Loucy (cell line): ENCODE measurements around the gene LRRTM4.

Experiments
- H2AFZ ChIP-seq: fragments of 200-600 bp; sonication (generic); 2 replicates; pipeline ENCODE4 v1.6.0; 2016; ENCODE audit warnings: antibody characterized with exemption, mild to moderate bottlenecking, low read length, moderate library complexity
- H3F3A ChIP-seq: fragments of 200-600 bp; 2 replicates; pipeline ENCODE4 v1.6.0; 2016; ENCODE audit warnings: antibody characterized with exemption, low read depth, mild to moderate bottlenecking
- H3K27me3 ChIP-seq: fragments of 200-600 bp; sonication (generic); 2 replicates; pipeline ENCODE4 v1.6.1; 2014; ENCODE audit warnings: low read length, mild to moderate bottlenecking; ENCODE audit not compliant: insufficient read depth, poor library complexity, severe bottlenecking
- H3K36me3 ChIP-seq: fragments of 200-600 bp; sonication (generic); 2 replicates; pipeline ENCODE4 v1.6.1; 2016; ENCODE audit warnings: low read length; ENCODE audit not compliant: insufficient read depth
- H3K4me1 ChIP-seq: fragments of 200-600 bp; sonication (generic); 2 replicates; pipeline ENCODE4 v1.5.1; 2014; ENCODE audit warnings: low read length, mild to moderate bottlenecking; ENCODE audit not compliant: insufficient read depth, poor library complexity, severe bottlenecking
- H3K4me2 ChIP-seq: fragments of 200-600 bp; sonication (generic); 2 replicates; pipeline ENCODE4 v1.6.0; 2014; ENCODE audit warnings: antibody characterized with exemption, low read length, low read depth, mild to moderate bottlenecking; ENCODE audit not compliant: poor library complexity, severe bottlenecking
- H3K4me3 ChIP-seq: fragments of 200-600 bp; sonication (generic); 2 replicates; pipeline ENCODE4 v1.5.1; 2014; ENCODE audit warnings: low read length, mild to moderate bottlenecking, mixed read lengths; ENCODE audit not compliant: poor library complexity, severe bottlenecking
- H3K79me2 ChIP-seq: fragments of 200-600 bp; sonication (generic); 2 replicates; pipeline ENCODE4 v1.6.1; 2014; ENCODE audit warnings: low read length; ENCODE audit not compliant: insufficient read depth
- H3K9ac ChIP-seq: fragments of 200-600 bp; sonication (generic); 2 replicates; pipeline ENCODE4 v1.6.0; 2014; ENCODE audit warnings: mild to moderate bottlenecking, low read depth, low read length, moderate library complexity; ENCODE audit not compliant: poor library complexity, severe bottlenecking
- H3K9me2 ChIP-seq: fragments of 200-600 bp; sonication (generic); replicated peaks from 2 replicates; pipeline ENCODE4 v1.6.1; 2016; ENCODE audit warnings: low read depth, low read length, mixed read lengths
- H3K9me3 ChIP-seq: fragments of 200-600 bp; sonication (generic); 2 replicates; pipeline ENCODE4 v1.6.1; 2014; ENCODE audit warnings: mild to moderate bottlenecking, antibody characterized with exemption, low read length, low read depth; ENCODE audit not compliant: insufficient read depth
- H4K20me1 ChIP-seq: fragments of 200-600 bp; sonication (generic); 2 replicates; pipeline ENCODE4 v1.6.0; 2014; ENCODE audit warnings: antibody characterized with exemption, low read length, mild to moderate bottlenecking; ENCODE audit not compliant: insufficient read depth, poor library complexity, severe bottlenecking
- EZH2phosphoT487 ChIP-seq: fragments of 200-600 bp; IDR thresholded peaks from 2 replicates; pipeline ENCODE4 v1.6.1; 2018; ENCODE audit warnings: antibody characterized with exemption, mild to moderate bottlenecking, moderate library complexity, borderline replicate concordance
- TF ChIP-seq, protein P1 (sequence below): fragments of 200-600 bp; sonication (generic); conservative IDR thresholded peaks from 2 replicates; pipeline ENCODE4 v1.5.1; 2014; ENCODE audit warnings: mild to moderate bottlenecking, antibody characterized with exemption, low read length

The LRRTM4 gene

DNA sequence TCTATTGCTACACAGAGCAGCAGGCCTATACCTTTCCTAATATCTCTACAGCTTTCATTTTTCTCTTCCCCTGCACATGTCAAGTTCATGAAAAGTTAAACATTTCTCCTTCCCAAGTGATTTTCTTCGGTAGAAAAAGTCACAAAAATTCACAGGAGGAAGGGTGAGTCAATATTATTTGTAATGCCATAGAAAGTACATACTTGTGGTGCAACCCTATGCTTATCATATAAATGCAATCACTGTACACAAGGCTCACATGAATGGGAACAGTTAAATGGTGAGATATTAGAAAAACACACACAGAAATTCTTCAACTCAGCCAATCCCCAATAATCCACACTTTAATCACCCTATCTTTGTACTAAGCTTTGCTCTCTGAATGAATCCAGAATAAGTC, 651.6 kb downstream of the LRRTM4 start:
- no peaks in the 10 kb centered on the region for H3K79me2 ChIP-seq
- no peaks in the 10 kb centered on the region for H3K9me2 ChIP-seq
- H3F3A ChIP-seq: no peaks in the 10 kb centered on the region
- no peak overlapping the region for H3K4me3 ChIP-seq
- no peaks in the 10 kb centered on the region for H3K9me3 ChIP-seq
- no peak overlapping the region for H3K9ac ChIP-seq
- TF ChIP-seq, protein P1, sequence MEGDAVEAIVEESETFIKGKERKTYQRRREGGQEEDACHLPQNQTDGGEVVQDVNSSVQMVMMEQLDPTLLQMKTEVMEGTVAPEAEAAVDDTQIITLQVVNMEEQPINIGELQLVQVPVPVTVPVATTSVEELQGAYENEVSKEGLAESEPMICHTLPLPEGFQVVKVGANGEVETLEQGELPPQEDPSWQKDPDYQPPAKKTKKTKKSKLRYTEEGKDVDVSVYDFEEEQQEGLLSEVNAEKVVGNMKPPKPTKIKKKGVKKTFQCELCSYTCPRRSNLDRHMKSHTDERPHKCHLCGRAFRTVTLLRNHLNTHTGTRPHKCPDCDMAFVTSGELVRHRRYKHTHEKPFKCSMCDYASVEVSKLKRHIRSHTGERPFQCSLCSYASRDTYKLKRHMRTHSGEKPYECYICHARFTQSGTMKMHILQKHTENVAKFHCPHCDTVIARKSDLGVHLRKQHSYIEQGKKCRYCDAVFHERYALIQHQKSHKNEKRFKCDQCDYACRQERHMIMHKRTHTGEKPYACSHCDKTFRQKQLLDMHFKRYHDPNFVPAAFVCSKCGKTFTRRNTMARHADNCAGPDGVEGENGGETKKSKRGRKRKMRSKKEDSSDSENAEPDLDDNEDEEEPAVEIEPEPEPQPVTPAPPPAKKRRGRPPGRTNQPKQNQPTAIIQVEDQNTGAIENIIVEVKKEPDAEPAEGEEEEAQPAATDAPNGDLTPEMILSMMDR: no peak
- no peak for TF ChIP-seq EZH2phosphoT487
- H2AFZ ChIP-seq: no peak overlapping the region
- no peaks in the 10 kb centered on the region for H3K36me3 ChIP-seq
- no peaks in the 10 kb centered on the region for H3K27me3 ChIP-seq
- H4K20me1 ChIP-seq: no peaks in the 10 kb centered on the region
- no peak overlapping the region for H3K4me2 ChIP-seq
- no peaks in the 10 kb centered on the region for H3K4me1 ChIP-seq

DNA sequence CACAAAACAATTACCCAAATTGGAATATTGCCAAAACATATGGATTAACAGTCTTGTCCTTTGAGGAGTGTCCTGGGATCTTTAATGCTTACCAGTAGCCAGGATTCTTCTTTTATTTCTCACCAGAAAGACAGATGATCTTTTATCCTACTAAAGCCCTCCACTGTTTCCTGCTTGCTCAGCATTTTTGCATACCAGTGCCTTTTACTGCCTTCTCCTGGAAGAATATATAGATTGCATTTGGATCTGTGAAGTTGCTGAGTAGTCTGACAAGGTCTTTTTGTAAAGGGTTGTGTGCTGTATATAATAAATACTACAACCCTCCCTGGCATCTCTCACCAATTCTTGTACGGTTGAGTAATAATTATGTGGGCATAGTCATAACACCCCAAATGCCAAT, 652.2 kb downstream of the LRRTM4 start:
- no peak overlapping the region for H3K4me2 ChIP-seq
- H3F3A ChIP-seq: no peaks in the 10 kb centered on the region
- no peak overlapping the region for H2AFZ ChIP-seq
- no peak overlapping the region for H3K9ac ChIP-seq
- no peaks in the 10 kb centered on the region for H3K79me2 ChIP-seq
- no peaks in the 10 kb centered on the region for H3K9me2 ChIP-seq
- no peaks in the 10 kb centered on the region for H3K36me3 ChIP-seq
- no peak for TF ChIP-seq EZH2phosphoT487
- TF ChIP-seq, protein P1: no peak
- no peaks in the 10 kb centered on the region for H4K20me1 ChIP-seq
- no peaks in the 10 kb centered on the region for H3K4me1 ChIP-seq
- no peaks in the 10 kb centered on the region for H3K9me3 ChIP-seq
- H3K27me3 ChIP-seq: no peaks in the 10 kb centered on the region
- no peak overlapping the region for H3K4me3 ChIP-seq

DNA sequence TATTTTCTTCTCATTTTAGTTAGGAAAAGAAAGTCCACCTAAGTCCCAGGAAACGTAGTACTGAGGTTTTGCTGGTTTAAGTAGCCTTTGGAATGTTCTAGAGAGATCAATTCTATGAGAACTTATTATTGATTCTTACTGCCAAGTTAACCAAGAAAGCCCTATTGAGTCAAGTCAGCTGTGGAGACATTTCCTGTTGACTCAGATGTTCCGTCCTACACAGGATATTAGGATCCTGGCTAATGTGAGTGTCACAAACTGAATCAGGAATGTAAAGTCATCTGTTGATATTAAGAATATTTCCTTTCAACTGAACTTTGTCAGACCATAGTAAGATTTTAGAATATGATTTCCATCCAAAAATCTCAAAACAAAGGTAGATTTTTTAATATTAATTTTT, 654.3 kb downstream of the LRRTM4 start:
- H3K36me3 ChIP-seq: no peaks in the 10 kb centered on the region
- H3K9me3 ChIP-seq: no peaks in the 10 kb centered on the region
- H3K4me3 ChIP-seq: no peak overlapping the region
- no peaks in the 10 kb centered on the region for H3K79me2 ChIP-seq
- no peaks in the 10 kb centered on the region for H3K9me2 ChIP-seq
- no peak overlapping the region for H3K4me2 ChIP-seq
- no peaks in the 10 kb centered on the region for H3F3A ChIP-seq
- no peaks in the 10 kb centered on the region for H3K27me3 ChIP-seq
- H3K4me1 ChIP-seq: no peaks in the 10 kb centered on the region
- no peaks in the 10 kb centered on the region for H4K20me1 ChIP-seq
- H3K9ac ChIP-seq: no peak overlapping the region
- no peak for TF ChIP-seq EZH2phosphoT487
- no peak overlapping the region for H2AFZ ChIP-seq

DNA sequence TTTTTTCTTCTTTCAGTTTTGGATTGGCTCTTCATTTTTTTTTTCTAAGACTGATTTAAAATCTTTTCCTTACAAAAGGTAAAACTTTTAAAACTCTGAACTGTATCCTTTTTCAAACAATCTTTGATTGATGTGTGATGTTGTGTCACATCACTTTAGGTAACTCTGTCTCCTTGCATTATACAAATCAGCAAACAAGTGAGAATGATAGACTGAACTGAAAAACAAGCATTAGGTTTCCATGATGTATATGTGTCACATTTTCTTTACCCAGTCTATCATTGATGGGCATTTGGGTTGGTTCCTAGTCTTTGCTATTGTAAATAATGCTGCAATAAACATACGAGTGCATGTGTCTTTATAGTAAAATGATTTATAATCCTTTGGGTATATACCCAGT, 655.7 kb downstream of the LRRTM4 start:
- H3F3A ChIP-seq: no peaks in the 10 kb centered on the region
- H3K79me2 ChIP-seq: no peaks in the 10 kb centered on the region
- no peak overlapping the region for H3K9ac ChIP-seq
- H3K27me3 ChIP-seq: no peaks in the 10 kb centered on the region
- no peak overlapping the region for H2AFZ ChIP-seq
- H3K4me2 ChIP-seq: no peak overlapping the region
- H3K36me3 ChIP-seq: no peaks in the 10 kb centered on the region
- no peaks in the 10 kb centered on the region for H4K20me1 ChIP-seq
- H3K9me2 ChIP-seq: no peaks in the 10 kb centered on the region
- no peaks in the 10 kb centered on the region for H3K9me3 ChIP-seq
- no peak for TF ChIP-seq EZH2phosphoT487
- TF ChIP-seq, protein P1: no peak
- H3K4me3 ChIP-seq: no peak overlapping the region
- H3K4me1 ChIP-seq: no peaks in the 10 kb centered on the region
